GM10847 (cell line): Measurements from ENCODE around the gene PARD3.

Experiments
- POLR2A ChIP-seq: IDR thresholded peaks from 2 replicates; pipeline ENCODE4 v1.6.1; 2011; ENCODE audit not compliant: insufficient read length; ENCODE audit errors: extremely low read depth

The PARD3 gene

DNA sequence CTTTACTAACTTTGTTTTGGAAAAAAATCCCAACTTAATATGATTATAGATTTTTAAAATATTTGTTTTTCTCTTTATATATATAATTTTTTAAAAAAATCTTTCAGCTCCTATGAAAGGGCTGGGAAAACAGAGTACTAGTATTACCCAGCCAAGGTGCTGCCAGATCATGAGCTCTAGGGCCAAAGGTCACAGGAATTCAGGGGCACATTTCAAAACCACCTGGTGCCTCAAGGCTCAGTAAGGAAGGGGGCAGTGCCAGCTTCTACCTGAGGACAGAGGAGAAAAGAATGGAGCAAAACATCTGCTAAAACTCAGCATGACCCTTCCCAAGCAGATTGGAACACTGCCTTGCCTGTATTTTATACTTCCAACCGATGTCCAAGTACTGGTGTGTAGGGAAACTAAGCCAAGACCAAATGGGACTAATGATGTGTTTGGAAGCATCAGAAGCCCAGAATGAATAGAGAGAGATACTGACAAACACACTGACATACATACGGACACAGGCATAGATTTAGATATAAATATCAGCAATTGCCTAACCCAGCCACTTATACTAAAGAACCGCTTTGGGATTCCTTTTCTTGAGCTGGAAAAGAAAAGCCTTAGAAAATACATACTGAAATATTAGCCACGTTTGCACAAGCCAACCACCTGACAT, 667.3 kb downstream of the PARD3 start:
- TF ChIP-seq POLR2A = no peak

DNA sequence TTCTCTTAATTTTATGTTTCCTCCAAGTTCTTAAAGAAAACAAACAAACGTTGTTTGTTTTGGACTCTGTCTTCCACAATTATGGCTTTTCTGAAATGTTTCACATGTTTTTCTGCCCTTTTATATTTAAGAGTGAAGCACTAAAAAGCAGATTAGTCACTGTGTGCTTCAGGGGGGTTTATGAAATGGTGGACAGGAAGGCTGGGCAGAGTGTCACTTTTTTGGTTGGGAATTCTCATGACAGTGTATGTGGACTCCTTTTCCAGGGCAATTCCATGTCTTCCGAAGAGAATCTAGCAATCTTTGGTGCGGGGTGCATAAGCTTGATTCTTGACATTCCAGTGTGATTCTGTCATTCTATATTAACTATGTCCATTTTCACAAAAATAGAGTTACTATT, 669.4 kb downstream of the PARD3 start:
- TF ChIP-seq POLR2A = no peak

DNA sequence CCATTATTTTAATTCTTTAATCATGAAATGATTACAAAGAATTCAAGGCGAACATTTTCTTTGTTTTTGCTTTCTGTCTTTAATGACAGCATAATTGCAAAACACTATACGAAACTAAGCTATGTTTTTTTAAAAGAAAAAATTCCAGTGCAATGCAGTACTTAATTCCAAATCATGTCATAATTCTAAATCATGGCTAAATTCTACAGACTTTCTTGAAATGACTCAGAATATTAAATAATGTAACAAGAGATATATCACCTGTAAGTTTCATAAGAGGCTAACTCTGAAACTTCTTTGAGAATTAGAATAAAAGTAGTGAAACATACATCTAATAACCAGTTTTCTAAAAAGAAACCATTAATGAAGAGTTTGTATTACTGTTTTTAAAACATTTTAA, 671.6 kb downstream of the PARD3 start:
- TF ChIP-seq POLR2A = no peak

DNA sequence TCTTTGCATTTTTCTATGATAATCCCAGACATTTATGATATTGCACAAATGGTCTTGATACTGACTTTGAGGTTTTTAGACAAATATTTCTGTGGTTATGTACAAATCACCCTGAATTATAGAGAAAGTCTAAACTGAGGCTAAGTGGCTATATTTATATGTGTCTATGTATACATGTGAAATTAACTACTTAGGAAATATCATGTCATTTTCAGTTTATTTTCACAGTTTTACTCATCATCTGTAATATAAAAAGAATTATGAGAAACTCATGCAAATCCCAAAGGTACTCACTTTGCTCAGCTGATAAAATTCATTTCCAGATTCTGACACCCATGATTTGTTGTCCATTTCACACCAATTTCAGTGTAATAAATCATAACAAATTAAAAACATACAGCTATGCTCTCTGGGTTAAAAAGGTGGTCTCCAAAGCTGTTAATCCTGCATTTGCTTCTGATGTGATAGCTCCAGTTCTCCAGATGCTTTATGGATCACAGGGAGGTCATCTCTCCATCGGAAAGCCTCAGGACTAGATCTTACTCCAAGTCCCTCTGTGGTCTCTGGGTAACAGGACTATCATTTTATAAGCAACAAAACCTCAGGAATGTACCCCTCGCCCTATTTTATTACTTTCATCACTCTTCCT, 673.9 kb downstream of the PARD3 start:
- no peak for TF ChIP-seq POLR2A

DNA sequence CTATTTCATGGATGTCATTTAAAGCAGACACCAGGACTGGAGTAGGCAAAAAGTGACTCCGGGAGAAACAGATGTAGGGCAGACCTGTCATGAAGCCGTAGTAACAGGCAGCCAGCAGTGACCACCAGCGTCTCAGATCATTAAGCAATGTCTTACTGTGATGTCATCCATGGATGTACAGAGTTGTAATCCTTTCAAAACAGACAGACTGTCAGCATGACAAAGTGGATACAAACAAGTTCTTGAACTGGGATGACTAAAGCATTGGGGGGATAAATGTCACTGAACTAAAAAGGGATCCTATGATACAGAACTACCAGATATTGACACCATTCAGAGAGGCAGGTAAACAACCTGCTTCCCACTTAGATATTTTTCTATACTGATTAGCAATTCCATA, 675.5 kb downstream of the PARD3 start:
- no peak for TF ChIP-seq POLR2A

DNA sequence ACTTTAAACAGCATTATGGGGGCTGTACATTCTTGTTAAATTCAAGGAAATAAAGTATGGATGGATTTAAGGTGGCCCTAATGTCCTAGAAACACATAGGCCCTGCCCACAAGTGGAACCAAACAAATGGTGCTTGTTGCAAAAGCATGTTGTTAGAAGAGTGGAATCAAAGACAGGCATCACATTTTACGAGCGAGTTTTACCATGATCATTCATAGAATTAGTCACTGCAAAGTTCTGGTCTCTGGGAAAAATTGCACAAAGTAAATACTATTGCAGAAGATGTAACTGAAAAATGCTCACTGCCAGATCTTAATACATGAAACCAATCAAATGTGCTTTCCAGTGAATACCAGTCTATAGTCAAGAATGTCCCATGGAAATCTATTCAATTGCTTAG, 677.1 kb downstream of the PARD3 start:
- TF ChIP-seq POLR2A = no peak

DNA sequence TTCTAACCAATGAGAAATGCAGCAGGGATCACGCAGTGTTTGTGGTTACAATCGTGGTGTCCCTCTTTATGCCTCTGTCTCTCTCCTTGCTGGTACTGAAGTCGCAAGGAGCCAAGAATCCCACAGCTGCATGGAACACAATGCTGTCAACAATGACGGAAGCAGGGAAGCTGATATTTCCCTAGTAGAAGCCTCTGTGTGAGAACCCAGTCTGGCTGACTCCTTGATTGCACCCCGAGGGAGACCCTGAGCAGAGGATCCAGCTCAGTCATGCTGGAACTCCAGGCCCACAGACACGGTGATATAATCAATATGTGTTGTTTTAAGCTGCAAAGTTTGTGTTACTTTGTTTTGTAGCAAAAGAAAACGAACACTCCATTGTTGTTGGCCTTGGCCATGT, 677.9 kb downstream of the PARD3 start:
- no peak for TF ChIP-seq POLR2A

DNA sequence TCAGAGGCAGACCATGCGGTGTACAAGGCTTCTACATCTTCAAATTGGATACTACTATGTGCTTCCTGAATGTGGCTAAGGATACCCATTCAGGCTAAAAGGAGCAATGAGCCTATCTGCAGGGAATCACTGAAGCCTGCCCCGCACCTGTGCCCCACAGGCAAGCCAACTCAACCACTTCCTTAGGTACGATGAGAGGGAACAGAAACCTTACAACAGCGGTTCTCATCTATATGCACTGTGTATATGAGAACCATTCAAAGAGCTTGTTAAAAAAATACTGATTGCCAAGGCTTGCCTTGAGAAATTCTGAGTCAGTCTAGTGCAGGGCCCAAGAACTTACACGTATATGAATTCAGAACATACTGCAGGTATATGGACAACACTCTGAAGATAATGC, 679.6 kb downstream of the PARD3 start:
- no peak for TF ChIP-seq POLR2A

DNA sequence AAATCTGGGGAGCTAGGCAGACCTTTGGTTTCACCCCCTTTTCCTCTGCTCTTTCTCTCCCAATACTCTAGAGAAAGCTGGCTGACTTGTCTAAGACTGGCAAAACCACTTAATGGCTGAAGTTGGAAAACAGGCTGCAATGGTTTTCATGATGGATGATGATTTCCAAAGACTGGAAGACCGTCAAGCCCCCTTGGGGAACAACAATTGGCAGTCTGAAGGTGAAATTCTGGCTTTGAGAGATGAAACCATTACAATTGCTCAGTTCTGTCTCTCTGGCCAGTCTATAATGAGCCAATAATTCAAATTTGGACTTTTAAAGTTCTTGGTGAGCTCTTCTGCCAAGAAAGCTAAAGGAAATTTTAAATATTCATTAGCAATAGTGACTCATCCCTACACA, 680.5 kb downstream of the PARD3 start:
- no peak for TF ChIP-seq POLR2A

DNA sequence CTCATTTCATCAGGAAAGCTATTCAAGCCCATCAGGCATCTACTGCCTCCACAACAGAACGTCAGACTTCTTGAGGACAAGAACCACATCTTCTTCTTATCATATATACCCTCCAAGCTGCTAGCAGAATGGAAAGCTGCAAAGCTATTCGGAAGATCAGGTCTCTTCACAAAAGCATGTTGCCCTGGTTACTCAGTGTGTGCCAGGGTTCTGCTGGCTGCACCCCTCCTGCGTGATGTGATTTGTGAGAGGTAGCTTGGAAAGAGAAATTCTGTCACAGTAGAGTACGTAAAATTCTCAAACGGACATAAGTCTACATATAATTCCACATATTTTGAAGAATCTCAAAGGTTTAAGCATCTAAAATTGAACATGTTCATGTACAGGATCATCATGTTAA, 681.7 kb downstream of the PARD3 start:
- no peak for TF ChIP-seq POLR2A

DNA sequence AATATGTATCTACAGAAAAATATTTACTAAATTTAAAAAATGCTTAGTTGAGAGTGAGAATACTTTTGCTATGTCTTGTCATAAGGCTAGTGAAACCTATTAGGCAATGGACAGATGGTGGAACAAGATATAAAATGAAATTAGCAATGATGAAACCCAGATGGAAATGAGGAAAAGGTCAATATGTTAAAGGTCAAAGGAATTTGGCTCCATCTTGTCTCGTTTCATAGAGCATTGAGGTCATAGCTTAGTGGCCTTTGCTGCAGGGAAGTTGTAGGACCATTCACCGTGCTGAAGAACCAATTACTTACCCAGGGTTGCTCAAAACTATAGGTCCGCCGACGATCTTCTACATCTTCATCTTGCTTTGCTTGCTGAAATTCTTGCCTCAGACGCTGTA, 683.9 kb downstream of the PARD3 start:
- no peak for TF ChIP-seq POLR2A

DNA sequence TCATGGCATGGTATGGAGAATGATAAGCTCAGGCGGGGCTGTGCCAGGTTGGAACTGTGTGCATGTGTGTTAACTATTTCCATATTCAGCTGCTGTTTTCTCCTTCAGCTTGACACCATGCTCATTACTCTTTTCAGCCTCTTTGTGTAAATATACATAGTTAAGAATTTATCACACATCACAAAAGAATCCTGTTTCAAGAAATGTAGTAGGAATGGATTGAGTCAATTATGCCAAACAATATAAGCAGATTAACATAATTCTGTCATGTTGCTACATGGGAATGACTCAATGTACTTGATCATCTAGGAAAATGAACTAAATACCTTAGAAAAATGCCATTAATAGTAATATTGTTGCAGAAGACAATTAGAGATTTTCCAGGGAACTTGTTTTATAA, 687.4 kb downstream of the PARD3 start:
- no peak for TF ChIP-seq POLR2A

DNA sequence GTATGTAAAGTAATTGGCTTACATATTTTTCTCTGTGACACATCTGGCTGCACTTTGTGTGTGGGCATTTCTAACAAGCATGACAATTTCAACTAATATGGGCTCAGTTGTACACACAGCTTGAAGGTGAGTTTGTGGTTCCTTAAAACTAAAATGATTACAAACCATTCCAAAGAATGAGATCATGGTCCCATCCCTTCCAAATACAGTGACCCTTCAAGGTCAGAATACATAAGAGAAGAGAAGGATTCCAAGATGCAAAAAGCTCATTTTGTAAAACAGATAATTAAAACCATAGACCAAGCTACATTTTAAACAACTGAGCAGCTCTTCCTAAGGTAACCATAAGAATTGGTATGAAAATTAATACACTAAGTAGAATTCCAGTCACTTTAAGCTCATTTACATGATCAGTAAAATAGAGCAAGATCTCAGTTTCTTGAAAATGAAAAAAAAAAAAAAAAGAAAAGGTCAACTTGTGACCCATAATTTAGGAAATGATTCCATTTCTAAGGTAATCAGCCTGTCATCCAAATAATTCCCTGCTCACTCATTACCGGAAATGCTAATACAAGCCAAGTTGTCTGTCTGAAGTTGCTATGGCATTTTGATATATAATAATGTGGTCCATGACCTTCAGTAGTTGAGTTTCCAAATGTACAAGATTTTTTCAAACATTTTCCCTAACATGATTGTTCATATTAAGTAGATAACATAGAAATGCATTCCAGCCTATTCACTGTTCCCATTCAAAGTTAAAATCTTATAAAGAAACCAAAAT, 688.5 kb downstream of the PARD3 start:
- TF ChIP-seq POLR2A = no peak

DNA sequence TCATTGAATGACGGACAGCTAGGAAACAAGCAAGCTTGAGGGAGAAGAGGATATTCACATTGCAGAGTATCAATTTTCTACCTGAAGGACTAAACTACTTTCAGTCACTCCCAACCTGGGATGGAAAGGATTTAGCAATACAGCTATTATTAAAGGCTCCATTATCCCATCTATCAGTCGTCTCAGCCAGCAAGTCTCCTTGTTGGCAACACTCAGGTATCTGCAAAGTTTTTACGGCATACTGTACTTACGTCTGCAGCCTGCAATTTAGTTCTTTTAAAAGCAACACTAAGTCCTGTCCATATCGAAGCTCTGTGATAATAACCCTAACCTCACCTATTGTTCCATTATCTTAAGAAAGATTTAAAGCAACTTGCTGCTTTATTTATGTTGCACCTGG, 689.4 kb downstream of the PARD3 start:
- TF ChIP-seq POLR2A = no peak

DNA sequence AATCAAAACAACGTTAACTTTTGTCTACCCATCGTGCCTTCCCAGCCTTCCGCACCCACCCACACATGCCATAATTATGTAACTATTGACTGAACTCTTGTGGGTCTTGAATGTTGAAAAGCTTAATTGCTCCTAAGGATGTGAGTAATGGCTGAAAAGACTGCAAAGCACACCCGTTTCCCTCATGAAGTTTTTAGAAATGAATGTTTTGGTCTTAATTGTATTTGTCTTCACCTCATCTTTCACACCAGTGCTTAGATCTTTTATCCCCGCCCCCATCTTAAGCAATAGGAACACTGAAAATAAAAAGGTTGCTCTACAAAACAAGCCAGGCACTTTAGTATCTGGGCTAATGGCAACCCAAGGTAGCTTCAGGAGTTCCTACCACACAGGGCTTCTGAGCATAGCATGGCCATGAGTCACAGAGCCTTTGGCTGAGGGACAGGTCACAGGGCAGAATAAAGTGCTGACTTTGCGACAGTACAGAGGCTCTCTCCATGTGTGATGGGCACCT, 690.5 kb downstream of the PARD3 start:
- no peak for TF ChIP-seq POLR2A
